PC-9 (cell line): ENCODE measurements around the gene SLC25A14. TPM values are rescaled to one million over a fixed set of nuclear protein-coding genes. Genes with fewer than 3 reads are reported as not detected.

Experiments used
- BruUV-seq: library from RNA; stranded (reverse); fragments of 400-500 nt; replicated peaks from 2 replicates; lab custom pipeline; 2021; lab: Mats Ljungman, UMichigan
- CTCF ChIA-PET: fragments of 300-600 bp; sonication (Branson Sonifier 250); formaldehyde crosslinking; loops from one replicate; lab custom pipeline; 2022; ENCODE audit warnings: antibody characterized with exemption; lab: Charles Lee
- POLR2A ChIA-PET: fragments of 300-600 bp; sonication (Branson Sonifier 250); formaldehyde crosslinking; loops from one replicate; lab custom pipeline; 2022; ENCODE audit warnings: antibody characterized with exemption; ENCODE audit not compliant: unreplicated experiment; lab: Charles Lee
- DNase-seq, 2 experiments: peaks; one replicate each; pipeline versions ENCODE4 v3.0.0 to v3.0.0-alpha.2; 2015 to 2022; ENCODE audit warnings: mixed read lengths in 1 of 2
- H2AFZ ChIP-seq: fragments of 200-600 bp; sonication (generic); 2 replicates; pipeline ENCODE4 v1.8.1; 2017; ENCODE audit warnings: antibody characterized with exemption
- H3F3A ChIP-seq: fragments of 200-600 bp; sonication (generic); 2 replicates; pipeline ENCODE4 v1.8.1; 2017; ENCODE audit warnings: antibody characterized with exemption, mild to moderate bottlenecking, low read depth; ENCODE audit not compliant: insufficient read depth
- H3K27ac ChIP-seq: fragments of 200-600 bp; sonication (generic); 2 replicates; pipeline ENCODE4 v1.6.1; 2016; ENCODE audit warnings: mixed run types
- H3K27me3 ChIP-seq: fragments of 200-600 bp; sonication (generic); 2 replicates; pipeline ENCODE4 v1.6.1; 2016; ENCODE audit warnings: low read depth, mixed run types; ENCODE audit not compliant: insufficient read depth
- H3K36me3 ChIP-seq: fragments of 200-600 bp; sonication (generic); 2 replicates; pipeline ENCODE4 v1.6.1; 2016; ENCODE audit warnings: low read depth, mixed run types
- H3K4me1 ChIP-seq: fragments of 200-600 bp; sonication (generic); replicated peaks from 2 replicates; pipeline ENCODE4 v1.6.1; 2016; ENCODE audit warnings: mixed run types; ENCODE audit not compliant: insufficient read depth
- H3K4me2 ChIP-seq: fragments of 200-600 bp; sonication (generic); 2 replicates; pipeline ENCODE4 v1.6.1; 2017; ENCODE audit warnings: mixed run types
- H3K4me3 ChIP-seq: fragments of 200-600 bp; sonication (generic); 2 replicates; pipeline ENCODE4 v1.6.1; 2016; ENCODE audit warnings: mixed run types
- H3K79me2 ChIP-seq: fragments of 200-600 bp; sonication (generic); 2 replicates; pipeline ENCODE4 v1.6.1; 2017; ENCODE audit warnings: low read depth, mixed run types
- H3K9me2 ChIP-seq: fragments of 200-600 bp; sonication (generic); 2 replicates; pipeline ENCODE4 v1.8.1; 2017; ENCODE audit warnings: mild to moderate bottlenecking; ENCODE audit not compliant: insufficient read depth
- H3K9me3 ChIP-seq: fragments of 200-600 bp; sonication (generic); 2 replicates; pipeline ENCODE4 v1.8.1; 2016; ENCODE audit warnings: low read depth; ENCODE audit not compliant: insufficient read depth
- H4K20me1 ChIP-seq: fragments of 200-600 bp; sonication (generic); 2 replicates; pipeline ENCODE4 v1.8.1; 2017; ENCODE audit not compliant: insufficient read depth
- CTCF ChIP-seq: fragments of 200-600 bp; sonication (generic); conservative IDR thresholded peaks from 2 replicates; pipeline ENCODE4 v1.6.1; 2017; ENCODE audit warnings: mixed run types, antibody characterized with exemption, mild to moderate bottlenecking, moderate library complexity
- EZH2 ChIP-seq: fragments of 200-600 bp; sonication (generic); IDR thresholded peaks from 2 replicates; pipeline ENCODE4 v1.8.0; 2017; ENCODE audit warnings: antibody characterized with exemption, low read depth
- intact Hi-C: fragments of 100-400 bp; cut with micrococcal nuclease; formaldehyde crosslinking; loops from one replicate; pipeline ENCODE4 v1.10.0; 2022; ENCODE audit not compliant: unreplicated experiment
- total RNA-seq: library from RNA; stranded (reverse); gene quantifications from 2 replicates; pipeline ENCODE4 v1.2.3, GENCODE V29; 2021

SLC25A14 gene
- total RNA-seq, 1 experiment from 2014 or later, result 30.4 TPM

- Histone ChIP-seq H3K27ac (no peak overlapping the region), H2AFZ (no peak overlapping the region), H3K4me1 (peaks cover 18% of the 10 kb centered on the region), H3K4me2 (no peak overlapping the region), H3K9me3 (peaks cover 3% of the 10 kb centered on the region; the same call in 1 of the 2 replicates), H3K36me3 (no peaks in the 10 kb centered on the region), H4K20me1 (0 out of 2 replicates have a peak, but pooled peaks cover 5% of the 10 kb centered on the region), H3F3A (no peaks in the 10 kb centered on the region), H3K4me3 (no peak overlapping the region), H3K27me3 (no peaks in the 10 kb centered on the region), H3K9me2 (peaks cover 4% of the 10 kb centered on the region; the same call in 1 of the 2 replicates), H3K79me2 (no peaks in the 10 kb centered on the region)
- BruUV-seq, result no TSS peak
- CTCF ChIA-PET, result no interaction called here
- DNase-seq, result no peak
- TF ChIP-seq CTCF, result no peak
- no peak for TF ChIP-seq EZH2
- POLR2A ChIA-PET, result interaction anchor here (0.6 kb wide), 1 partner anchor 614 kb away, joined by 3 read pairs; no protein-coding TSS in a partner anchor
- intact Hi-C loops, result no loop called here
Observed at GRCh38 chrX:130300010-130300282, 39.8 kb upstream of the SLC25A14 start.

- Histone ChIP-seq H3K27me3 (no peaks in the 10 kb centered on the region), H3K27ac (no peak overlapping the region), H3K9me2 (no peaks in the 10 kb centered on the region), H3K4me2 (no peak overlapping the region), H3K4me1 (peaks cover 15% of the 10 kb centered on the region), H3K9me3 (peaks cover 3% of the 10 kb centered on the region; the same call in 1 of the 2 replicates), H3K4me3 (no peak overlapping the region), H3K36me3 (no peaks in the 10 kb centered on the region), H3K79me2 (no peaks in the 10 kb centered on the region), H4K20me1 (no peaks in the 10 kb centered on the region), H3F3A (no peaks in the 10 kb centered on the region), H2AFZ (no peak overlapping the region)
- DNase-seq, result no peak
- TF ChIP-seq EZH2, result no peak
- TF ChIP-seq CTCF, result no peak
- BruUV-seq, result no TSS peak
- intact Hi-C loops, result no loop called here
- ChIA-PET POLR2A (no interaction called here), CTCF (interaction anchor here (0.6 kb wide), 1 partner anchor 220 kb away, joined by 7 read pairs; no protein-coding TSS in a partner anchor)
Observed at GRCh38 chrX:130301405-130301804, 38.3 kb upstream of the SLC25A14 start.

- no peak for TF ChIP-seq CTCF
- TF ChIP-seq EZH2, result no peak
- no peaks in the 10 kb centered on the region for H3F3A ChIP-seq
- no peaks in the 10 kb centered on the region for H3K9me2 ChIP-seq
- H3K27me3 ChIP-seq, result no peaks in the 10 kb centered on the region
- DNase-seq, result no peak
- ChIA-PET POLR2A (no interaction called here), CTCF (interaction anchor here (0.6 kb wide), 1 partner anchor 221 kb away, joined by 7 read pairs; no protein-coding TSS in a partner anchor)
- intact Hi-C loops, result no loop called here
- no peaks in the 10 kb centered on the region for H3K79me2 ChIP-seq
- H3K9me3 ChIP-seq, result peaks cover 3% of the 10 kb centered on the region; the same call in 1 of the 2 replicates
- H3K36me3 ChIP-seq, result no peaks in the 10 kb centered on the region
- H3K4me2 ChIP-seq, result no peak overlapping the region
- H3K4me3 ChIP-seq, result no peak overlapping the region
- no TSS peak for BruUV-seq
- no peak overlapping the region for H3K27ac ChIP-seq
- no peaks in the 10 kb centered on the region for H4K20me1 ChIP-seq
- H2AFZ ChIP-seq, result no peak overlapping the region
- peaks cover 9% of the 10 kb centered on the region for H3K4me1 ChIP-seq
Observed at GRCh38 chrX:130301977-130302376, 37.7 kb upstream of the SLC25A14 start.
